PFSK-1 (cell line): ENCODE data around the gene UBQLN3.

Experiments
- FOXP2 ChIP-seq: optimal IDR thresholded peaks from 2 replicates; pipeline ENCODE3; 2011; ENCODE audit warnings: borderline replicate concordance, control low read depth, inconsistent platforms; ENCODE audit not compliant: insufficient read depth; ENCODE audit errors: extremely low read length, extremely low read depth
- POLR2AphosphoS5 ChIP-seq: IDR thresholded peaks from 2 replicates; pipeline ENCODE4 v1.6.1; 2012; ENCODE audit warnings: low read depth, mild to moderate bottlenecking, control low read depth, low read length, moderate library complexity
- REST ChIP-seq, 2 experiments: IDR thresholded peaks; 2 replicates each; pipeline versions ENCODE4 v1.6.1 to v1.8.0; 2011 to 2012; ENCODE audit warnings: low read depth in 2 of 2, low read length in 2 of 2, control low read depth in 1 of 2, inconsistent platforms in 1 of 2, mild to moderate bottlenecking in 1 of 2, moderate library complexity in 1 of 2; ENCODE audit not compliant: insufficient read depth in 1 of 2
- SIN3A ChIP-seq: IDR thresholded peaks from 2 replicates; pipeline ENCODE4 v1.6.1; 2012; ENCODE audit warnings: mild to moderate bottlenecking, low read length, moderate library complexity, borderline replicate concordance; ENCODE audit not compliant: insufficient read depth
- TAF1 ChIP-seq: IDR thresholded peaks from 2 replicates; pipeline ENCODE4 v1.6.1; 2012; ENCODE audit warnings: low read length, control low read depth, borderline replicate concordance; ENCODE audit not compliant: insufficient read depth

UBQLN3 gene

GRCh38 chr11:5489576-5490357 lies 20.0 kb downstream of the UBQLN3 start:
- no peak for TF ChIP-seq POLR2AphosphoS5
- TF ChIP-seq FOXP2, result no peak
- no peak for TF ChIP-seq TAF1
- TF ChIP-seq SIN3A, result no peak
- TF ChIP-seq REST (IDR thresholded peaks at IDR 0.05; ENCODE audit: insufficient read depth in 1 of 2, low read depth in 2 of 2, low read length in 2 of 2), result no peak

GRCh38 chr11:5488798-5489399 lies 20.9 kb downstream of the UBQLN3 start:
- TF ChIP-seq POLR2AphosphoS5 (no peak), SIN3A (no peak), TAF1 (no peak), REST (IDR thresholded peaks at IDR 0.05; ENCODE audit: insufficient read depth in 1 of 2, low read depth in 2 of 2, low read length in 2 of 2) (no peak), FOXP2 (no peak)

GRCh38 chr11:5488385-5488784 lies 21.4 kb downstream of the UBQLN3 start, which contains the start of gene OR52D1:
OR52D1 (plus strand) TSS chr11:5488685; CDS start chr11:5488707, 22 bp downstream.
- TF ChIP-seq POLR2AphosphoS5, result no peak
- no peak for TF ChIP-seq REST (IDR thresholded peaks at IDR 0.05; ENCODE audit: insufficient read depth in 1 of 2, low read depth in 2 of 2, low read length in 2 of 2)
- no peak for TF ChIP-seq FOXP2
- TF ChIP-seq SIN3A, result no peak
- no peak for TF ChIP-seq TAF1

GRCh38 chr11:5486421-5486820 lies 23.3 kb downstream of the UBQLN3 start:
- TF ChIP-seq TAF1 (no peak), FOXP2 (no peak), POLR2AphosphoS5 (no peak), SIN3A (no peak), REST (IDR thresholded peaks at IDR 0.05; ENCODE audit: insufficient read depth in 1 of 2, low read depth in 2 of 2, low read length in 2 of 2) (no peak)

- TF ChIP-seq POLR2AphosphoS5 (no peak), REST (IDR thresholded peaks at IDR 0.05; ENCODE audit: insufficient read depth in 1 of 2, low read depth in 2 of 2, low read length in 2 of 2) (no peak), FOXP2 (no peak), TAF1 (no peak), SIN3A (no peak)
Observed at GRCh38 chr11:5486003-5486402, 23.8 kb downstream of the UBQLN3 start.
